Ectodermal cell (in vitro differentiated cells): ENCODE measurements around the gene FNBP1L.
"Not testable (repeated sequence)": the region's sequence is repeated elsewhere in the genome, so short reads cannot be mapped to it uniquely, and the experiment has no call there.

ENCODE experiments used
- H3K27ac ChIP-seq: 2 replicates; pipeline ENCODE4 v1.7.0; 2013; ENCODE audit warnings: mild to moderate bottlenecking, low read depth, low read length; ENCODE audit not compliant: insufficient read depth, poor library complexity, severe bottlenecking
- H3K27me3 ChIP-seq: 2 replicates; pipeline ENCODE4 v1.7.0; 2013; ENCODE audit warnings: mild to moderate bottlenecking, low read length; ENCODE audit not compliant: insufficient read depth, control insufficient read depth, poor library complexity, severe bottlenecking
- H3K36me3 ChIP-seq: one replicate; pipeline ENCODE4 v1.7.0; 2013; ENCODE audit warnings: low read length; ENCODE audit not compliant: control insufficient read depth, insufficient read depth
- H3K4me1 ChIP-seq: one replicate; pipeline ENCODE4 v1.7.0; 2013; ENCODE audit warnings: low read length; ENCODE audit not compliant: control insufficient read depth, insufficient read depth
- H3K4me3 ChIP-seq: 2 replicates; pipeline ENCODE4 v1.7.0; 2013; ENCODE audit warnings: low read depth, low read length, control low read depth; ENCODE audit not compliant: insufficient read depth
- H3K9me3 ChIP-seq: 2 replicates; pipeline ENCODE4 v1.7.0; 2013; ENCODE audit warnings: mild to moderate bottlenecking, low read length, moderate library complexity; ENCODE audit not compliant: control insufficient read depth
- WGBS, 2 experiments: methylation state at CpG; one replicate each; pipeline ENCODE4 v1.1.7; 2013; ENCODE audit warnings: missing lambda C conversion rate in 2 of 2; 5-methylcytosine and 5-hydroxymethylcytosine counted together

Gene FNBP1L

GRCh38 chr1:93463960-93464359 lies 16.0 kb downstream of the FNBP1L start:
- no peak overlapping the region for H3K4me3 ChIP-seq
- no peak overlapping the region for H3K27ac ChIP-seq
- no peaks in the 10 kb centered on the region for H3K4me1 ChIP-seq
- no CpG with 5 or more reads among the region's 1 CpG for WGBS, 2 experiments
- H3K36me3 ChIP-seq: no peaks in the 10 kb centered on the region
- H3K27me3 ChIP-seq: no peaks in the 10 kb centered on the region
- H3K9me3 ChIP-seq: no peaks in the 10 kb centered on the region

GRCh38 chr1:93465371-93466082 lies 17.6 kb downstream of the FNBP1L start:
- WGBS, 2 experiments: 93% methylated on average over 4 of the region's 6 CpGs

GRCh38 chr1:93467606-93468005 lies 19.7 kb downstream of the FNBP1L start:
- Histone ChIP-seq H3K4me3 (no peak overlapping the region), H3K27me3 (no peaks in the 10 kb centered on the region), H3K27ac (no peak overlapping the region), H3K4me1 (no peaks in the 10 kb centered on the region), H3K9me3 (no peaks in the 10 kb centered on the region), H3K36me3 (no peaks in the 10 kb centered on the region)
- WGBS, 2 experiments: 92% methylated on average over 4 of the region's 4 CpGs

More at GRCh38 chr1:93465371-93466082, 17.6 kb downstream of the FNBP1L start:
- not testable (repeated sequence) for H3K27me3 ChIP-seq, H3K36me3 ChIP-seq, H3K9me3 ChIP-seq, H3K27ac ChIP-seq, H3K4me3 ChIP-seq, H3K4me1 ChIP-seq

GRCh38 chr1:93468662-93469061 lies 20.7 kb downstream of the FNBP1L start:
- Histone ChIP-seq H3K36me3 (no peaks in the 10 kb centered on the region), H3K27ac (no peak overlapping the region), H3K4me1 (no peaks in the 10 kb centered on the region), H3K27me3 (no peaks in the 10 kb centered on the region), H3K9me3 (no peaks in the 10 kb centered on the region), H3K4me3 (no peak overlapping the region)
- WGBS, 2 experiments: 92 to 95% methylated on average over 1 to 3 of the region's 3 CpGs

GRCh38 chr1:93469223-93469622 lies 21.3 kb downstream of the FNBP1L start:
- not testable (repeated sequence) for H3K4me1 ChIP-seq, H3K27ac ChIP-seq, H3K27me3 ChIP-seq, H3K4me3 ChIP-seq, H3K36me3 ChIP-seq, H3K9me3 ChIP-seq
- 93 to 100% methylated on average over 1 to 3 of the region's 3 CpGs for WGBS, 2 experiments

GRCh38 chr1:93471284-93471683 lies 23.4 kb downstream of the FNBP1L start:
- Histone ChIP-seq H3K36me3 (no peaks in the 10 kb centered on the region), H3K27ac (no peak overlapping the region), H3K4me1 (no peaks in the 10 kb centered on the region), H3K9me3 (no peaks in the 10 kb centered on the region), H3K4me3 (no peak overlapping the region), H3K27me3 (no peaks in the 10 kb centered on the region)
- 84 to 90% methylated on average over 5 to 6 of the region's 6 CpGs for WGBS, 2 experiments

- no peaks in the 10 kb centered on the region for H3K4me1 ChIP-seq
- H3K27me3 ChIP-seq: no peaks in the 10 kb centered on the region
- H3K27ac ChIP-seq: no peak overlapping the region
- H3K36me3 ChIP-seq: no peaks in the 10 kb centered on the region
- H3K4me3 ChIP-seq: no peak overlapping the region
- WGBS, 2 experiments: 80 to 91% methylated on average over 1 of the region's 1 CpG
- no peaks in the 10 kb centered on the region for H3K9me3 ChIP-seq
Observed at GRCh38 chr1:93471911-93472310, 24.0 kb downstream of the FNBP1L start.

- Histone ChIP-seq H3K4me1 (no peaks in the 10 kb centered on the region), H3K9me3 (no peaks in the 10 kb centered on the region), H3K36me3 (peaks cover 6% of the 10 kb centered on the region), H3K27ac (no peak overlapping the region), H3K4me3 (no peak overlapping the region), H3K27me3 (no peaks in the 10 kb centered on the region)
- WGBS, 2 experiments: 97% methylated on average over 2 of the region's 2 CpGs
Observed at GRCh38 chr1:93474321-93474720, 26.4 kb downstream of the FNBP1L start.

GRCh38 chr1:93475681-93476080 lies 27.8 kb downstream of the FNBP1L start:
- no peaks in the 10 kb centered on the region for H3K9me3 ChIP-seq
- H3K36me3 ChIP-seq: peaks cover 6% of the 10 kb centered on the region
- no peaks in the 10 kb centered on the region for H3K4me1 ChIP-seq
- no peak overlapping the region for H3K4me3 ChIP-seq
- no peaks in the 10 kb centered on the region for H3K27me3 ChIP-seq
- H3K27ac ChIP-seq: no peak overlapping the region
- 93 to 100% methylated on average over 1 of the region's 1 CpG for WGBS, 2 experiments

GRCh38 chr1:93479133-93479745 lies 31.3 kb downstream of the FNBP1L start:
- WGBS, 2 experiments: 88 to 90% methylated on average over 8 of the region's 8 CpGs
- not testable (repeated sequence) for H3K9me3 ChIP-seq, H3K4me3 ChIP-seq, H3K4me1 ChIP-seq, H3K27ac ChIP-seq, H3K27me3 ChIP-seq, H3K36me3 ChIP-seq
